HG03159 (cell line): ENCODE data around the gene FBXL22.
"Not testable (repeated sequence)": the region's sequence is repeated elsewhere in the genome, so short reads cannot be mapped to it uniquely, and the experiment has no call there.

Experiments used
- ATAC-seq: cut with Tn5 transposase; IDR thresholded peaks from one replicate; pipeline ENCODE4 v1.9.1; 2021; ENCODE audit warnings: mild to moderate bottlenecking, moderate library complexity; ENCODE audit not compliant: unreplicated experiment

FBXL22 gene

DNA sequence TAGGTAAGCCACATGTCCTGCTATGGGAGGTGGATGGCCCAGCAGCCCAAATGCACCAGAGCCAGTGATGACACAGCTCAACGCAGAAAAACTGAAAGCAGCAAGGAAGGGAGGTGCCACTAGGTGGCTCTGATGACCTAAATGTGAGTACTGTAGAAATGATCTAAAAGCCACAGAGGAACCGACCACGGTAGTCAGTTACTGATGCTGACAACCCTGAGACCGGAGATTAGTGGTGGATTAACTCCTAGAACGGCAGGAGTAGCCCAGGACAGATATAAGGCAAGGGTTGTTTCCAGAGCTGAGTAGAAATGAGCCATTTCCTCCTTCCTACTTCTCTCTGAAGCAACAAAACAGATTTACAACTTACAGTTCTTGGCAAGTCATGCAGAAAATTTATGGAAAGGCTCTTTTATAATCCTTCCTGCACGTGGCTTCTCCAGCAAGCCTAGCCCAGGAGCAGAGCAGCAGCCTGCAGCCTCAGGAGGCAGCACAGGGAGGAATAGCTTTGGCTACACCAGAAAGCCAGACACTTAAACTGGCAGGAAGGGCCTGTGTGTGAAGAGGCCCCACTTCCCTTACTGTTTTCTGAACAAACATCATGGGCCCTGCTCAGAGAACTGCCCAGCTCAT is 13.1 kb downstream of the FBXL22 start:
- no peak for ATAC-seq

DNA sequence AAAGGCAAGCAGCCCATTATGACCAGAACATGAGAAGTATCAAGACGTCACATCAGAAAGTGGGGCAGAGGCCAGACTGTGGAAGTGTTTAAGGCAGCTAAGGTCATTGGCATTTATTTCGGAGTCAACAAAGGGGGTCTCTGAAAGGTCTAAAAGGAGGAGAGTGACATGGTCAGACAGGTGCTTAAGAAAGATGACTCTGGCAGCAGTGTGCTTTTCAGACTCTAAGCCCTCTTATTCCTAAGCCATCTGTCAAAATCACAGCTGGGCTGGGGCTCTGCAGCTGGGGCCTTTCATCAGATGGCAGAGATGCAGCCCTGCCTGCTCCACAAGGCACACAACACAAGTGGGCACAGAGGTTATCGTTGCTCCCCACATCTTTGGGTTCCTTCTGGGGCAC is 14.0 kb downstream of the FBXL22 start:
- ATAC-seq: no peak

DNA sequence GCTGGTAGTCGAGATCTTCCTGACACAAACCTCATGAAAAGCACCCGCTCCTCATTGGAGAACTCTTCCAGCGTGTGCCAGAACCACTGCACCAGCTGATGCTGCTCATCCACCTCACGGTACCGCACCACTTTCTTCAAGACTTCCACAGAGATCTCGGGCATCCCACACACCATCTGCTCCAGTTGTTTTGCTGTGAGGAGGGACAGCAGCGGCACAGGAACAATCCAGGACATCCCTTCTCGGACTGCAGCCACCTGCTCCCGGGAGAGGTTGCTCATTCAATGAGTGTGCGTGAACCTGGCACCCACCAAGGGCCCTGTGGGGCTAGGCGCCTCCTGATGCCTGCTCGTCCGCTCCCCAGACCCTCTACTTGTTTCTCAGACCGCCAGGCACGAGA is 15.1 kb downstream of the FBXL22 start:
- ATAC-seq: no peak

DNA sequence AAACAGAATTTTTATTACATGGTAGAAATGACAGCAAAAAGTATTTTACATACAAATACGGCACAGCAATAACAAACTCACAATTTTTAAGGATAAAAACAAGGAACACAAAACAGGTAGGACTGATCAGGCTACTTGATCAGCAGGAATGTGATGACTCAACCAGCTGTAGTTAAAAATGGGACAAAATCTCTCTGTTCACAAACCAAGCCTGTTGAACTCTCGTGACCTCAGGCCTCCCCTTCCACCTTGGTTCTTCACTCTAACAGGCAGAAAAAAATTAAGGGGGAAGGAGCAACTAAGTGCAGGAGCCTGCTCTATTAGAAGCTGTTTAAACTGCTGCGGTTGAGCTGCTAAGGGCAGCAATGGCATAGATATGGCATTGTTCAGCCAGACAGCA is 18.7 kb downstream of the FBXL22 start:
- ATAC-seq: no peak

DNA sequence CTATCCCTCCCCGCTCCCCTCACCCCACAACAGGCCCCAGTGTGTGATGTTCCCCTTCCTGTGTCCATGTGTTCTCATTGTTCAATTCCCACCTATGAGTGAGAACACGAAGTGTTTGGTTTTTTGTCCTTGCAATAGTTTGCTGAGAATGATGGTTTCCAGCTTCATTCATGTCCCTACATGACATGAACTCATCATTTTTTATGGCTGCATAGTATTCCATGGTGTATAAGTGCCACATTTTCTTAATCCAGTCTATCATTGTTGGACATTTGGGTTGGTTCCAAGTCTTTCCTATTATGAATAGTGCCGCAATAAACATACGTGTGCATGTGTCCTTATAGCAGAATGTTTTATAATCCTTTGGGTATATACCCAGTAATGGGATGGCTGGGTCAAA is 20.0 kb downstream of the FBXL22 start:
- not testable (repeated sequence) for ATAC-seq

DNA sequence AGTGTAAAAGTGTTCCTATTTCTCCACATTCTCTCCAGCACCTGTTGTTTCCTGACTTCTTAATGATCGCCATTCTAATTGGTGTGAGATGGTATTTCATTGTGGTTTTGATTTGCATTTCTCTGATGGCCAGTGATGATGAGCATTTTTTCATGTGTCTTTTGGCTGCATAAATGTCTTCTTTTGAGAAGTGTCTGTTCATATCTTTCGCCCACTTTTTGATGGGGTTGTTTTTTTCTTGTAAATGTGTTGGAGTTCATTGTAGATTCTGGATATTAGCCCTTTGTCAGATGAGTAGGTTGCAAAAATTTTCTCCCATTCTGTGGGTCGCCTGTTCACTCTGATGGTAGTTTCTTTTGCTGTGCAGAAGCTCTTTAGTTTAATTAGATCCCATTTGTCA is 20.4 kb downstream of the FBXL22 start:
- ATAC-seq: not testable (repeated sequence)

DNA sequence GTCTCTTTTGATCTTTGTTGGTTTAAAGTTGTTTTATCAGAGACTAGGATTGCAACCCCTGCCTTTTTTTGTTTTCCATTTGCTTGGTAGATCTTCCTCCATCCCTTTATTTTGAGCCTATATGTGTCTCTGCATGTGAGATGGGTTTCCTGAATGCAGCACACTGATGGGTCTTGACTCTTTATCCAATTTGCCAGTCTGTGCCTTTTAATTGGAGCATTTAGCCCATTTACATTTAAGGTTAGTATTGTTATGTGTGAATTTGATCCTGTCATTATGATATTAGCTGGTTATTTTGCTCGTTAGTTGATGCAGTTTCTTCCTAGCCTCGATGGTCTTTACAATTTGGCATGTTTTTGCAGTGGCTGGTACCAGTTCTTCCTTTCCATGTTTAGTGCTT is 23.6 kb downstream of the FBXL22 start:
- not testable (repeated sequence) for ATAC-seq

DNA sequence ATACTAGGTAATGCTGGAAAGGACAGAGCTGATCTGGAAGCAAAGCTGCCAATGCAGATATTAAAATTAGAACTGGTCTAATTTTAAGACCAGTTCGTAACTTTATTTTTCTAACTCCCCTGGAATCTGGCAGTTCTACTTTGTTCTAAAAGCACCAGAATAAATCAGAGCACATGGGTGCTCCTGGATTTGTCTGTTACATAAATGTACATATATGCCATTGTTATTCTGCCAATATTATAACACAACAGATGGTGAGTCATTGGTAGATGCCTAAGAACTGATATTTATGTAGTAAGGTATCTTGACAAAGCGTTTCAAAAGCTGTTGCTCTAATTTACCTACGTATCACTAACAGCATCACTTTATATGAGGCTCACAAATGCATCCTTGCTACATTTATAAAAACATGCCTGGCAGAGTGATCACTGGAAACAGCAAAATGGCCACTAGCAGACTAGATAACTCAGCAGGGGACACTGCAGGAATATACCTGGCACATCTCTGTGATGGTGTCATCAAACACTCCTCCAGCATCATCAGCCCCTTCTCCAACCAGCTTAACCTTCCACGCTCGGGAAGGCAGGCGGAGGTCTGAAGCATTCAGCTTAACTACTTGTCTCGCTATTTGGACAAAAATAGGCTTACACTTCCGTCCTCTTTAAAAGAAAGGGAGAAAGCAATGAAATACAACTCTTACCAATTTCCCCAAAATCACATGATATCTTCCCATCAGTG is 26.2 kb downstream of the FBXL22 start:
- no peak for ATAC-seq

DNA sequence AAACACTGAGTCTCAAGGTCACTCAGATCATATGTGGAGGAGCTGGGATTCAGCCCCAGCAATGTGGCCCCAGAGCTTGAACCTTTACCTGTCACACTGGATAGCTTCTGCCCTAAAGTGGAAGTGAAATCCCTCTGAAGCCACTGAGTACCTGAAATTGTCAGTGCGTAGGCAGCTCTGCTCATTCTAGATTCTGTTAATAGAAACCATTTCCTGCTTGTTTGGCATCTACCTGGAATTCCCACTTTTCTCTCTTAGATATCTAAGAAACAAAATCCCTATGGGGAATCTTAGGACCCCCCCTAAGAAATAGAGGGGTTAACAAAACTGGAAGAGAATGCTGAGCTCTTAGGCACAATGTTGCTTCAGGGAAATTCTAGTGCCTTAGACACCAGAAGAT is 29.8 kb downstream of the FBXL22 start:
- ATAC-seq: no peak

DNA sequence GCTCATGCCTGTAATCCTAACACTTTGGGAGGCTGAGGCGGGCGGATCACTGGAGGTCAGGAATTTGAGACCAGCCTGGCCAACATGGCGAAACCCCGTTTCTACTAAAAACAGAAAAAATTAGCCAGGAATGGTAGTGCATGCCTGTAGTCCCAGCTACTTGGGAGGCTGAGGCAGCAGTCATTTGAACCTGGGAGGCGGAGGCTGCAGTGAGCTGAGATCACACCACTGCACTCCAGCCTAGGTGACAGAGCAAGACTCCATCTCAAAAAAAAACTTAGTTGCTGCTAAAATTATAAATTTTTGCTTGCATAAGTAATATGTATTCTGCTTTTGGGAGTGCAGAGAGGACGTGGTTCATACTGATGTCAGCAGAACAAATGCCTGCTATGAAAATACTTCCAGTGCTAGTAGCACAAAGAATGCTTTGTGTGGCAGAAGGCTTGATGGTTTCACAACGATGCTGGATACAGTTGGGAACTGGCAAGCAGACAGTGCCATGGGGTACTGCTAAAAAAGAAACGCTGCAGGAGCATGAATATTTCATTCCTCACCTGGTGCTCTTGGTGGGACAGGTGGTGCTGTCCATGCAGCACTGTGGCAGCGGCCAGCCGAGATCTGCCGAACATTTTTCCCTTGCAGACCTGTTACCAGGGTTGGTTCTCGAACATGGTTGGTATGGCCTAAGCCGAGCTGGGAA is 31.1 kb downstream of the FBXL22 start:
- no peak for ATAC-seq

DNA sequence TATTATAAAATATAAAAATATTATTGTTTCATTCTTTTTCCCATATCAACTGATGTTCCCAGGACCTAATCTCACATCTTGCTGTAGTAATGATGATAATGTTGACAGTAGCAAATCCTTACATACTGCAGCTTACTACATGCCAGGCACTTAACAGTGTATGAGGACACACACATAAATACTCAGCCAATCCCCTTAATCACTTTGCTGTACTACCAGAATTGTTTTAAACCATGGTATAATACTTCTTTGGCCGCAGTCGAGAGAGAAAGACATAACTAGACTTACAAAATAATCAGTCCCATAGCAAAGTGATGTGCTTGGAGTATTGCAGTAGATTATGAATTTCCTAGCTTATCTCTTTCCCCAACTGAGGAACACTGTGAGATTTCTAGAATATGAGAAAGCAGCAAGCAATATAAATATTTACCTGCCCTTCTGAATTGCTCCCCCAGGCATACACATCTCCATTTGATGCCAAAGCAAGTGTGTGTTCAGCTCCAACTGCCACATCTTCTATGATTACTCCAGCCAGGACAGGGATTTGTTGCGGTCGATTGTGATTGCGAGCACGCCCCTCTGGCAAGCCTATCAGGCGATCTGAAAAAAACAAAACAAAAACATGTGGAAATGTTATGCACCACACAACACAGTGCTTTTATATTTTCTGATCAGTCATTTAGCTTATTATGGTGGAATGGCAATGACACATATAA is 33.0 kb downstream of the FBXL22 start:
- no peak for ATAC-seq

DNA sequence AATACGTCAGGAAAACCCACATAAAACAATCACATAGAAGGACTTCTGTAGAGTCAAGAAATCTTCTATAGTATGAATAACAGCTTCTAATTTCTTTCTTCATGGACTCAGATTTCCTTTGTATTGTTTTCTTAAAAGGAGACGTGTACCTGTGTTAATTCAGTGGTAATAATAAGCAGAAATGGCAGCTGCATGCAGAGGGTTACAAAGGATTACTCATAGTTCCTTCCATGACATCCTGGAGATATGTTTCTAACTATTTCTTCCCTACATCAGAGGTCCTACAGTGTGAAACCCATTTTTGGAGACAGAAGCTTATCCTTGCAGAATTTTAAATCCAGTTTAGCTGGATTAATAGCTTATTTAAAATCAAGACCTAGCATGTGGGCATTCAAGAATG is 36.1 kb downstream of the FBXL22 start:
- no peak for ATAC-seq

DNA sequence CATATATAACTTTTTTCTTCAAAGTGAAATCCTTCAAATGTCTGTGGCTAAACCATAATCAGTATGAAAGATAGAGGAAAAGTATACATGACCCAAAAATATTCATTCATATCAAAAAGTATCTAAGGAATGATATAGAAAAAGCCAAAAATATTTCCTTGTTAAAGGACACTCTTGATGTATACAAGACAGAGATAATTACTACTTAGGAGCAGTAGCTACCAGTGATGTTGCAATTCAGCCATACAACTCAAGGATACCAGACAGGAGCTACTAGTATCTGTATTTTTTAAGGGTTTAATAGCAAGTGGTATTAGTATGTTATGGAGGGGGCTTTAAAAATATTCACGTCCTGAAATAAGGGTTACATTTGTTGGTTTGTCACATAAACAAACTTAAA is 37.0 kb downstream of the FBXL22 start:
- ATAC-seq: no peak

DNA sequence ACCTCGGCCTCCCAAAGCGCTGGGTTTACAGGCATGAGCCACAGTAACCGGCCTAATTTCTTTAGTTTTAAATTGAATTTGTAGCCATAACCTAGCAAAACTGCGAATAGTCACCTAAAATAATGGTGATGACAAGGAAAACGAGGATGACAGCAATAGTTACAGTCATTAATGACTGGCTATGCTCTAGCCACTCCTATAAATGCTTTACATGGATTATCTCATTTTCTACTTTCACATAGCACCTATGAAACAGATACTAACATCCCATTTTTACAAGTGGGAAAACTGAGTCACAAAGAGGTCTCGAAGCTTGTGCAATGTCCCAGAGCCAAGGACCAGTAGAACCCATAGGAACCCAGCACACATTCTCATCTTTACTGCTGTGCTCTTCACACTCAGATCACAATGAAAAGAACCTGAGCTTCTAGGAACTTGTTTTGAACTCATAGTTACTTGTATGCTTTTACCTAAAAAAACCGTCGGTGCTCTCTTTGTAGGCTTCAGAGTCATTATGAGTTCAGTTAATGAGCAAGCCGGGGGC is 39.4 kb downstream of the FBXL22 start:
- ATAC-seq: no peak

DNA sequence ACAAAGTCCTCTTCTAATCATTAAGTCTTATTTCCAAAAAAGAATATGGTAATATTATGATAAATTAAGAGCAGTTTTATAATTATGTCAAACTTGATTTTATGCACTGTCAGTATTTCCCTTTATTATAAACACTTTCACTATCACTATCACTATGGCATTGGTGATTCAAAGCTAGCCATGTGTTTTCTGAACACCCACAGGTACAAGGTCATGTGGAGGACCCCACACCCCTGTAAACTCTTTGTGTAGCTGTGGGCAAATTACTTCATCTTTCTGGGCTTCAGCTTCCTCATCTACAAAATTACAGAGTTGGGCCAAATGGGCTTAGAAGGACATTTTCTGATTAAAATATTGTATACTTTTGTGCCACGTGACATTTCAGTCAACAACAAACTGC is 41.7 kb downstream of the FBXL22 start:
- no peak for ATAC-seq

DNA sequence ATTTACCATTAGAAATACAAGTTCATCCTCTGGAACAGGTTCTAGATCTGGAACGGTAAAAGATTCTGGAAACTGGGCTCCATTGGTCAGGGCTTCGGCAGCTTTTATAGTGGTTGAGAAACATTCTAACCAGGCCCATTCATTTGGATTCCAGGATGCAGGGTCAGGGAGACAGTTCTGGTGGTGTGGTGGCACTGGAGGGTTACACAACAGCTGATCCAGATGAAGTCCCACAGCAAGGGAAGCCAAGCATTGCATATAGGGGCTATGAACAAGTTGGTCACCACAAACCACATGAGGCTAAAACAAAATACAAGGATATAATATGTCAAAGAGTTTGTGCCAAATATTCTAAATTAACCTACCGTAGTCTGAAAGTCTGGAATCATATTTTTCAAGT is 43.0 kb downstream of the FBXL22 start:
- ATAC-seq: no peak
